ENCODE data around the gene ACKR1. TPM values are rescaled to one million over a fixed set of nuclear protein-coding genes. Genes with fewer than 3 reads are reported as not detected.

The ACKR1 gene
- total RNA-seq, 1 donor from 2014 or later, result 10.9 TPM

DNA sequence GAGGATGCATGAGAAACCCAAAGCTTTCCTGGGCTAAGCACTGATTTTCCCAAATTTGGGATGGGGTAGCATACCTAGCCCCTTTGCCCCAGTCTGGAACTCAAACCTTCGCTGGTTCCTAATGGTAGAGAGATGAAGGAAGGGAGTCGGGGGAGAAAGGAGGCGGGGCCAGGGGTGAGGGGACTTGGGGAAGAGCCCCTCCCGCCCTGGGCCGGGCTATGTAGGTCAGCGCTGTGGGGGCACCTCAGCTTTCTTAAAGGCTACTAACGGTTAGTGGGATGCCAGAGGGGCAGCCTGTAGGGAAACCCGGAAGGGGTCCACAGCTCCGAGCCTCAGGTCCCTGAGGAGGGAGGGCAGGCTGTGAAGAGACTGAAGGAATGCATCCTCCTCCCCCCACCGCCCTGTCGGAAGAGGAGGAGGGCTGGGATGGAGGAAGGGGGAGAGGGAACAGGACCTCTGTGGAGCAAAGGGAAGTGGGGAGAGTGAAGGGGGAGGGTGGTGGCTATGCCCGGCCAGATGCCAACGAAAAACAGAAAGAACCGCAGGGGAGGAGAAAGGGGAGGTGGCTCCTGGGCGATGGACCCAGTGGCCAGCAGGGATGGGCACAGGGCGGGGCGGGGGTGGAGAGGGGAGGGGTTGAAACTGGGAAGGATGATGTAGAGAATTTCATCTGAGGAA lies 31.9 kb upstream of the ACKR1 start:
- DNase-seq, result peak; percentile 33
- no peaks in the 10 kb centered on the region for H3K9me3 ChIP-seq (replicated peaks)
- H3K4me1 ChIP-seq, result peaks cover 11% of the 10 kb centered on the region
- intact Hi-C loops (cut with micrococcal nuclease), result no loop called here
- no peak overlapping the region for H3K27ac ChIP-seq (replicated peaks)
- no peaks in the 10 kb centered on the region for H3K36me3 ChIP-seq
- TF ChIP-seq, protein P1, sequence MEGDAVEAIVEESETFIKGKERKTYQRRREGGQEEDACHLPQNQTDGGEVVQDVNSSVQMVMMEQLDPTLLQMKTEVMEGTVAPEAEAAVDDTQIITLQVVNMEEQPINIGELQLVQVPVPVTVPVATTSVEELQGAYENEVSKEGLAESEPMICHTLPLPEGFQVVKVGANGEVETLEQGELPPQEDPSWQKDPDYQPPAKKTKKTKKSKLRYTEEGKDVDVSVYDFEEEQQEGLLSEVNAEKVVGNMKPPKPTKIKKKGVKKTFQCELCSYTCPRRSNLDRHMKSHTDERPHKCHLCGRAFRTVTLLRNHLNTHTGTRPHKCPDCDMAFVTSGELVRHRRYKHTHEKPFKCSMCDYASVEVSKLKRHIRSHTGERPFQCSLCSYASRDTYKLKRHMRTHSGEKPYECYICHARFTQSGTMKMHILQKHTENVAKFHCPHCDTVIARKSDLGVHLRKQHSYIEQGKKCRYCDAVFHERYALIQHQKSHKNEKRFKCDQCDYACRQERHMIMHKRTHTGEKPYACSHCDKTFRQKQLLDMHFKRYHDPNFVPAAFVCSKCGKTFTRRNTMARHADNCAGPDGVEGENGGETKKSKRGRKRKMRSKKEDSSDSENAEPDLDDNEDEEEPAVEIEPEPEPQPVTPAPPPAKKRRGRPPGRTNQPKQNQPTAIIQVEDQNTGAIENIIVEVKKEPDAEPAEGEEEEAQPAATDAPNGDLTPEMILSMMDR (IDR thresholded peaks at IDR 0.05; ENCODE audit: borderline replicate concordance), result no peak
- H3K4me3 ChIP-seq, result peak overlapping the region; percentile 59
- peaks cover 74% of the 10 kb centered on the region for H3K27me3 ChIP-seq (ENCODE audit: low read depth)

DNA sequence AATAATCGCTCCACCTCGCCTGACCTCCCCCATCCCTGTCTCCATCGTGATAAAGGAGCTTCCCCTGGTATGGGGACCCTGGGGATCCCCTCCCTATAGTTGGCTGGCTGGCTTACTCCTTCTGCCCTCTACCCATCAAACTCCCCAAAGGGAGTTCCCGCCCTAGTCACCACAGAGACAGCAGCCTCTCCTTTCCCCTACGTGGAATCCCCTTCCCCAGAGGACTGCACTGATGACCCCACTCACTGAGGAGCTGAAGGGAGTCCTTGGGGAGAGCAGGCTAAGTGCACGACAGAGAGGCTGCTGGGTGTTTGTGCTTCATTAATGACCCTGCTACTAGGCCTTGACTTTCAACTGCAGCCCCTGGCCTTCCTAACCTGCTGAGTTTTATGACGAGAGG lies 31.4 kb upstream of the ACKR1 start:
- TF ChIP-seq, protein P1 (IDR thresholded peaks at IDR 0.05; ENCODE audit: borderline replicate concordance), result no peak
- Histone ChIP-seq H3K4me3 (peak overlapping the region; percentile 59), H3K9me3 (replicated peaks) (no peaks in the 10 kb centered on the region), H3K36me3 (no peaks in the 10 kb centered on the region), H3K4me1 (peaks cover 11% of the 10 kb centered on the region), H3K27me3 (ENCODE audit: low read depth) (peaks cover 69% of the 10 kb centered on the region), H3K27ac (replicated peaks) (no peak overlapping the region)
- no peak for DNase-seq
- intact Hi-C loops (cut with micrococcal nuclease), result no loop called here

DNA sequence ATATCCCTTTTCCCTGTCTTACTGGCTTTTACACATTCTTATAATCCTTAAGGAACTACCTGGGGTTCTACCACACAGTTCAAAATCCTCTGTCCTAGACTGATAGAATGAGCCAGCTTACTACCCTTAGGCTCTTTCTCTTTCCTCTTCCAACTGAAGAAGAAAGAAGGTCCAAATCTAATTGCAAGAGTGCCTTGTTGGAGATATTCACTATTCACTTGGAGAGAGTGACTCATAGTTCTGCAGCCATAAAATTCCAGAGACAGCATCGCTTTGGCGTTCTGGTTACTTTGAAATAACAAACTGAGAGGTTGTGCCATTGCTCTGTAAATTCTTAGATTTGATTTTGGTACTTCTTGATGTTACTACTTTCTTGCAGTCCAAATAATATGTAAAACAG lies 29.1 kb upstream of the ACKR1 start:
- Histone ChIP-seq H3K27ac (replicated peaks) (no peak overlapping the region), H3K4me3 (no peak overlapping the region), H3K36me3 (no peaks in the 10 kb centered on the region), H3K27me3 (ENCODE audit: low read depth) (peaks cover 61% of the 10 kb centered on the region), H3K9me3 (replicated peaks) (no peaks in the 10 kb centered on the region), H3K4me1 (peaks cover 11% of the 10 kb centered on the region)
- DNase-seq, result no peak
- TF ChIP-seq, protein P1 (IDR thresholded peaks at IDR 0.05; ENCODE audit: borderline replicate concordance), result no peak
- intact Hi-C loops (cut with micrococcal nuclease), result no loop called here

DNA sequence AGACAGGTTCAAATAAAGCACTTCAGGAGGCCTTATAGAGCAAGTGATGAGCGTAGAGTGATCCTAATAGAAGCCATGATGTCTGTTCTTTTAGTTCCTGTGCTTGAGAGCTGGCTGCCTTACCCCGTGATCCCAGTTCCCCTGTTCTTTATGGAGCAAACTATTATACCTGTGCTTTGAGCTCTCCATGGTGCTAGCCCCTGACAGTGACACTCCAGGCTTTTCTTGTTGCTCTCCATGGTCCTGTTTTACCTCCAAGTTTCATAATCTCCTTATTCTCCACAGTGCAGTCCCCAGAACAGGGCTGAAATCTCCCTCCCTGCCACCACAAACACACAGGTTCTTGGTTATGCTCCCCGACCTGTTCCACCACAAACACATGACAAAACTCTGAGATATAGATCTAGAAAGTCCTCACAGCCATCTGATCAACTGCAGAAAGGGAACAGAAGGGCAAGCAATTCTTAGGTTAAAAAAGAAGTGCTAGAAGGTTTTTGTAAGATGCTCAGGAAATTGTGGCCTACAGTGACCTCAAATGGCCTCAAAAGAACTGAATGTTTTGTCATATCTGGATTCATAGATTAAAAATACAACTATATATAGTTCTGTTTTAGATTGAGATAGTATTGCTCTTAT lies 27.3 kb upstream of the ACKR1 start:
- no peaks in the 10 kb centered on the region for H3K9me3 ChIP-seq (replicated peaks)
- peaks cover 59% of the 10 kb centered on the region for H3K27me3 ChIP-seq (ENCODE audit: low read depth)
- H3K36me3 ChIP-seq, result no peaks in the 10 kb centered on the region
- TF ChIP-seq, protein P1 (IDR thresholded peaks at IDR 0.05; ENCODE audit: borderline replicate concordance), result no peak
- no peak overlapping the region for H3K4me3 ChIP-seq
- no peak overlapping the region for H3K27ac ChIP-seq (replicated peaks)
- H3K4me1 ChIP-seq, result no peaks in the 10 kb centered on the region
- DNase-seq, result no peak
- intact Hi-C loops (cut with micrococcal nuclease), result no loop called here

DNA sequence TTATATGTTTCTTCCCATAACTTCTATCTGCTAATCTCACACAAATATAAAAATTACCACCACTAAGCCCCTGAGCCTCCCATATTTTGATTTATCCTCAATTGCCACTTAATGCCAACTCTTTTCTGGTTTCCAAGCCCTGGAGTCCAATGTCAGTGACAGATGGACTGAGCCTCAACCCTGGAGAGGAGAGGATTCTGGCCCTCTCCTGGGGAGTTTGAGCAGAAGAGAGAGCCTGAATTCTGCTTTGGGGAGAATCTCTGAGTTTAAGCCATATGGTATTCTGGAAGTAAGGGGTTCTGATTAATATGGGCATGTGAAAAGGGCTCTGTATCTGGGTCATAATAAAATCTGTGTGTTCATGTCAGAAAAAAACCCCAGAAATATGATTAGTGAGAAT lies 24.8 kb upstream of the ACKR1 start:
- no peak overlapping the region for H3K4me3 ChIP-seq
- intact Hi-C loops (cut with micrococcal nuclease), result no loop called here
- H3K4me1 ChIP-seq, result no peaks in the 10 kb centered on the region
- no peak overlapping the region for H3K27ac ChIP-seq (replicated peaks)
- TF ChIP-seq, protein P1 (IDR thresholded peaks at IDR 0.05; ENCODE audit: borderline replicate concordance), result no peak
- no peaks in the 10 kb centered on the region for H3K9me3 ChIP-seq (replicated peaks)
- no peak for DNase-seq
- peaks cover 51% of the 10 kb centered on the region for H3K27me3 ChIP-seq (ENCODE audit: low read depth)
- no peaks in the 10 kb centered on the region for H3K36me3 ChIP-seq

Measured in left ventricle myocardium inferior (tissue), 1 donor.